GM12872 (cell line): Measurements from ENCODE around the gene ARRB2.

Experiments
- CTCF ChIP-seq: IDR thresholded peaks from 3 replicates; pipeline ENCODE4 v1.5.1; 2011; ENCODE audit warnings: low read depth, mild to moderate bottlenecking, low read length, moderate library complexity; ENCODE audit not compliant: insufficient read depth

ARRB2 gene

GRCh38 chr17:4706121-4706520 is 4.3 kb upstream of the ARRB2 start:
- TF ChIP-seq CTCF: no peak

GRCh38 chr17:4708436-4708835 is 2.0 kb upstream of the ARRB2 start:
- TF ChIP-seq CTCF: no peak

- no peak for TF ChIP-seq CTCF
These were observed 532 bp downstream of the ARRB2 start for GRCh38 chr17:4710693-4711634.

GRCh38 chr17:4711661-4712181 is 1.3 kb downstream of the ARRB2 start:
- TF ChIP-seq CTCF: no peak

GRCh38 chr17:4712526-4712925 is 2.1 kb downstream of the ARRB2 start:
- TF ChIP-seq CTCF: no peak

GRCh38 chr17:4715063-4715744 is 4.8 kb downstream of the ARRB2 start:
- no peak for TF ChIP-seq CTCF

GRCh38 chr17:4716081-4716480 is 5.6 kb downstream of the ARRB2 start:
- TF ChIP-seq CTCF: no peak
